ENCODE measurements around the gene SACS.

DNA sequence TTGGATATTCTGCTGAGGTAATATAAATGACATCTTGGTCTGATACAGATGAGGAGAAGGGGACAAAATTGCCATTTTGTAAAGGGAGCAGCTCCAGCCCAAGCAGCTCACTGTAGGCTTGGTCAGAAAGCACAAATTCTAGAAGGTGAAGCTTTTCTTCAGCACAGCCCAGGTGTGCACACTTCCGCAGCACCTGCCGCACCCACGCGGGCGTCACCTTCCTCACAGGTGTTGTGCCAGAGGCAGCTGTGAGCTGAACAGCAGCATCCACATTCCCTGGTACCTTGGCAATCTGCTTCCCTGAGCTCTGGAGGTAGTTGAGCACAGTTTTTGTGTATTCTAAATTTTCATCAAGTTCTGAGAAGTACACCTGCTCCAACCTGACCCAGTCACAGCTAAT is 79.0 kb downstream of the SACS start:
- TF ChIP-seq, protein P1, sequence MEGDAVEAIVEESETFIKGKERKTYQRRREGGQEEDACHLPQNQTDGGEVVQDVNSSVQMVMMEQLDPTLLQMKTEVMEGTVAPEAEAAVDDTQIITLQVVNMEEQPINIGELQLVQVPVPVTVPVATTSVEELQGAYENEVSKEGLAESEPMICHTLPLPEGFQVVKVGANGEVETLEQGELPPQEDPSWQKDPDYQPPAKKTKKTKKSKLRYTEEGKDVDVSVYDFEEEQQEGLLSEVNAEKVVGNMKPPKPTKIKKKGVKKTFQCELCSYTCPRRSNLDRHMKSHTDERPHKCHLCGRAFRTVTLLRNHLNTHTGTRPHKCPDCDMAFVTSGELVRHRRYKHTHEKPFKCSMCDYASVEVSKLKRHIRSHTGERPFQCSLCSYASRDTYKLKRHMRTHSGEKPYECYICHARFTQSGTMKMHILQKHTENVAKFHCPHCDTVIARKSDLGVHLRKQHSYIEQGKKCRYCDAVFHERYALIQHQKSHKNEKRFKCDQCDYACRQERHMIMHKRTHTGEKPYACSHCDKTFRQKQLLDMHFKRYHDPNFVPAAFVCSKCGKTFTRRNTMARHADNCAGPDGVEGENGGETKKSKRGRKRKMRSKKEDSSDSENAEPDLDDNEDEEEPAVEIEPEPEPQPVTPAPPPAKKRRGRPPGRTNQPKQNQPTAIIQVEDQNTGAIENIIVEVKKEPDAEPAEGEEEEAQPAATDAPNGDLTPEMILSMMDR (IDR thresholded peaks at IDR 0.05; ENCODE audit: low read depth, low read length), result no peak
- no peak for TF ChIP-seq EZH2phosphoT487 (IDR thresholded peaks at IDR 0.05; ENCODE audit: low read depth)
